Esophagus squamous epithelium (tissue), 4 donors: ENCODE measurements around the gene CHIT1.

Source experiments
- POLR2A ChIP-seq, 4 donors: fragments of 450-650 bp; IDR thresholded peaks; one replicate each; pipeline ENCODE4 v1.6.1; 2017; ENCODE audit warnings: antibody characterized with exemption in 4 of 4, mild to moderate bottlenecking in 4 of 4, moderate library complexity in 3 of 4
- TF ChIP-seq, protein P1 (sequence below), 6 experiments: fragments of 450-650 bp in 4 of 6; fragments of 200-600 bp in 2 of 6; sonication (generic) in 2 of 6; IDR thresholded peaks; one replicate each; pipeline ENCODE4 v1.5.1; 2016 to 2019; ENCODE audit warnings: antibody characterized with exemption in 6 of 6, mild to moderate bottlenecking in 4 of 6, moderate library complexity in 4 of 6

DNA sequence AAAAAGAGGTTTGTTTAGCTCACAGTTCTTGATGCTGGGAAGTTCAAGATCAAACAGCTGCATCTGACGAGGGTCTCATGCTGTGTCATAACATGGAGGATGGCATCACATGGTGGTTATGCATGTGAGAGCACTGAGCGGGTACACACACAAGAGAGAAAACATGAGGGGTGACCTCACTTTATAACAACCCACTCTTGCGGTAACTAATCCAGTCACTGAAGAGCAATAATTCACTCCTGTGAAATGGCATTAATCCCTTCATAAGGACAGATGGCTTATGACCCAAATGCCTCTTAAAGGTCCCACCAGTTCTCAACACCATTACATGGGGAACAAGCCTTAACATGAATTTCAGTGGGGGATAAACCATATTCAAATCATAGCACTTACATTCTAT lies 23.2 kb upstream of the CHIT1 start:
- TF ChIP-seq, protein P1, sequence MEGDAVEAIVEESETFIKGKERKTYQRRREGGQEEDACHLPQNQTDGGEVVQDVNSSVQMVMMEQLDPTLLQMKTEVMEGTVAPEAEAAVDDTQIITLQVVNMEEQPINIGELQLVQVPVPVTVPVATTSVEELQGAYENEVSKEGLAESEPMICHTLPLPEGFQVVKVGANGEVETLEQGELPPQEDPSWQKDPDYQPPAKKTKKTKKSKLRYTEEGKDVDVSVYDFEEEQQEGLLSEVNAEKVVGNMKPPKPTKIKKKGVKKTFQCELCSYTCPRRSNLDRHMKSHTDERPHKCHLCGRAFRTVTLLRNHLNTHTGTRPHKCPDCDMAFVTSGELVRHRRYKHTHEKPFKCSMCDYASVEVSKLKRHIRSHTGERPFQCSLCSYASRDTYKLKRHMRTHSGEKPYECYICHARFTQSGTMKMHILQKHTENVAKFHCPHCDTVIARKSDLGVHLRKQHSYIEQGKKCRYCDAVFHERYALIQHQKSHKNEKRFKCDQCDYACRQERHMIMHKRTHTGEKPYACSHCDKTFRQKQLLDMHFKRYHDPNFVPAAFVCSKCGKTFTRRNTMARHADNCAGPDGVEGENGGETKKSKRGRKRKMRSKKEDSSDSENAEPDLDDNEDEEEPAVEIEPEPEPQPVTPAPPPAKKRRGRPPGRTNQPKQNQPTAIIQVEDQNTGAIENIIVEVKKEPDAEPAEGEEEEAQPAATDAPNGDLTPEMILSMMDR (IDR thresholded peaks at IDR 0.05), result no peak
- TF ChIP-seq POLR2A (IDR thresholded peaks at IDR 0.05), result no peak
